Lung (tissue), 12 donors: Measurements from ENCODE around the gene PELI2. TPM values are rescaled to one million over a fixed set of nuclear protein-coding genes. Genes with fewer than 3 reads are reported as not detected.

Experiments
- ATAC-seq: fragments of 200-7000 bp; cut with Tn5 transposase; one replicate; pipeline ENCODE4 v1.9.1; 2020; ENCODE audit warnings: moderate number of reproducible peaks; ENCODE audit not compliant: insufficient read depth, low FRiP score
- DNase-seq, 3 donors: peaks; one replicate each; pipeline ENCODE4 v3.0.0-alpha.2; 2013 to 2017
- H3K27ac ChIP-seq, 2 donors: one replicate each; pipeline ENCODE4 v1.5.1; 2013; ENCODE audit warnings: mild to moderate bottlenecking in 2 of 2, moderate library complexity in 2 of 2, control low read depth in 1 of 2, inconsistent platforms in 1 of 2, low read depth in 1 of 2, low read length in 1 of 2
- H3K27me3 ChIP-seq, 3 donors: one replicate each; pipeline ENCODE4 v1.5.1; 2013; ENCODE audit warnings: low read length in 2 of 3; ENCODE audit not compliant: control insufficient read depth in 3 of 3, insufficient read depth in 3 of 3
- H3K36me3 ChIP-seq, 4 donors: one replicate each; pipeline ENCODE4 v1.5.1; 2013; ENCODE audit warnings: low read length in 4 of 4, mild to moderate bottlenecking in 1 of 4, moderate library complexity in 1 of 4; ENCODE audit not compliant: control insufficient read depth in 4 of 4, insufficient read depth in 4 of 4
- H3K4me1 ChIP-seq, 5 donors: one replicate each; pipeline ENCODE4 v1.5.1; 2013; ENCODE audit warnings: low read length in 5 of 5, mild to moderate bottlenecking in 2 of 5, moderate library complexity in 1 of 5; ENCODE audit not compliant: control insufficient read depth in 5 of 5, insufficient read depth in 5 of 5
- H3K4me3 ChIP-seq: one replicate; pipeline ENCODE4 v1.5.1; 2013; ENCODE audit warnings: mild to moderate bottlenecking, control low read depth, moderate library complexity
- H3K9ac ChIP-seq, 2 donors: one replicate each; pipeline ENCODE4 v1.5.1; 2013; ENCODE audit warnings: low read length in 2 of 2, control low read depth in 1 of 2; ENCODE audit not compliant: insufficient read depth in 1 of 2
- H3K9me3 ChIP-seq, 4 donors: one replicate each; pipeline ENCODE4 v1.5.1; 2013; ENCODE audit warnings: low read length in 3 of 4, mild to moderate bottlenecking in 1 of 4, moderate library complexity in 1 of 4; ENCODE audit not compliant: control insufficient read depth in 4 of 4, insufficient read depth in 3 of 4
- whole genome bisulfite sequencing, 2 donors: extraction: QIAGEN DNeasy Blood & Tissue Kit; methylation state at CpG; one replicate each; pipeline ENCODE4 v1.1.7; 2013; 5-methylcytosine and 5-hydroxymethylcytosine counted together
- polyA plus RNA-seq, 2 donors: library from polyadenylated mRNA; stranded (reverse); fragments of 200-250 nt; gene quantifications; one replicate each; pipeline ENCODE4 v1.2.1, GENCODE V29; 2013
- total RNA-seq, 2 donors: library from RNA; depleted of rRNA in 1 of 2; stranded (reverse); fragments of >200 nt in 1 of 2; gene quantifications; one replicate each; pipeline ENCODE4 v1.2.1, GENCODE V29; 2014 to 2021
- TF ChIP-seq, protein P1 (sequence below): IDR thresholded peaks from 2 replicates; pipeline ENCODE4 v1.5.1; 2012; ENCODE audit warnings: mild to moderate bottlenecking; ENCODE audit errors: control extremely low read depth, extremely low read depth
- donor health status: control.
- donor health status: control.
- donor health status: Bipolar disorder and iron deficiency.
- donor health status: healthy.
- donor health status: DM: yes; HTN: yes; CAD: no.

Gene PELI2
- total and polyA plus RNA-seq, 4 donors: 3.8 to 21.1 (median 8.5) TPM

- ATAC-seq: no peak
- WGBS, 2 donors: 98 to 99% methylated on average over 2 of the region's 2 CpGs
Observed at GRCh38 chr14:56198438-56198837, 80.2 kb downstream of the PELI2 start.

DNA sequence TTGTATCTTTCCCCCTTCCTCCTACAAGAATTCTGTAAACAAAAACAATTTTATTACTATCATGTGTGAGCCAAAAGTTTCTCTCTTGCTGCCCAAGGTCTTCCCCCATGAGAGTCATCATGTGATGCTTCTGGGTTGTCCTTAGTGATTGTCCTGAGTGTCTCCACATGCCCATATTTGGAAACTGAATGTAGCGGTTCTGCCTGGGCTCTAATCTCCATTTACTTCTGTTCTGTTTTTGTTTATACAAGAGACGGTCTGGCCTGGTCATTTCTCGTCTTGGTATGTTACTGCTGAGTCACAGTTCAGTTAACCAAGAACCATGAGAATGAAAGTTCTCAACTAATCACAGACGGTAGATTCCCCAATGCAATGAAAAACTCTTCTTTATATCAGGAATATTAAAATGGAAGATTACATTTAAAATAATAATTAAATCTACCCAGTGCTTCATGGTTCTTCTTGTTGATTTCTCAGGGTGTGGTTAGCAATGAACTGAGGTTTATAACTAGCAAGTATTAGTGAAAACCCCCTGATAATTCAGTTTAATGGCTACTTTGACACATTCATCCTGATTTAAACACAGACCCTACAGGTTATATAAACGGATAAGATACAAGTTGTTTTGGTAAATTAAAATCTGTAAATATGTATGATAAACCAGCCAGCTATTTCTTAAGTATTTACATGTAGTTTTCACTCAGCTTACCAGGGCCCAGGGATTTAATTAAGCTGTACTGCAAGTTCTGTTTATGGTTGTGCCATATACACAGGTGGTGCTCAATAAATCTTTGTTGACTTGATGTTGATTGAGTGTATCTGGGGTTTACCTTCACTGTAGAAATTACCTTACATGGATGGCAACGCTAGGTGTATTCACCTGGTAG lies 81.1 kb downstream of the PELI2 start:
- DNase-seq (peak in 2 of 3 donors; percentile 50), ATAC-seq (no peak)
- 47 to 58% methylated on average over 6 of the region's 6 CpGs for WGBS, 2 donors
- H3K36me3 ChIP-seq: no peaks in the 10 kb centered on the region
- H3K4me1 ChIP-seq: peaks cover 0 to 9% (median 0%) of the 10 kb centered on the region in 5 donors
- no peaks in the 10 kb centered on the region for H3K27me3 ChIP-seq
- no peak overlapping the region for H3K9ac ChIP-seq
- peak overlapping the region in 1 of 2 donors; percentile 33 for H3K27ac ChIP-seq
- H3K9me3 ChIP-seq: no peaks in the 10 kb centered on the region
- TF ChIP-seq, protein P1, sequence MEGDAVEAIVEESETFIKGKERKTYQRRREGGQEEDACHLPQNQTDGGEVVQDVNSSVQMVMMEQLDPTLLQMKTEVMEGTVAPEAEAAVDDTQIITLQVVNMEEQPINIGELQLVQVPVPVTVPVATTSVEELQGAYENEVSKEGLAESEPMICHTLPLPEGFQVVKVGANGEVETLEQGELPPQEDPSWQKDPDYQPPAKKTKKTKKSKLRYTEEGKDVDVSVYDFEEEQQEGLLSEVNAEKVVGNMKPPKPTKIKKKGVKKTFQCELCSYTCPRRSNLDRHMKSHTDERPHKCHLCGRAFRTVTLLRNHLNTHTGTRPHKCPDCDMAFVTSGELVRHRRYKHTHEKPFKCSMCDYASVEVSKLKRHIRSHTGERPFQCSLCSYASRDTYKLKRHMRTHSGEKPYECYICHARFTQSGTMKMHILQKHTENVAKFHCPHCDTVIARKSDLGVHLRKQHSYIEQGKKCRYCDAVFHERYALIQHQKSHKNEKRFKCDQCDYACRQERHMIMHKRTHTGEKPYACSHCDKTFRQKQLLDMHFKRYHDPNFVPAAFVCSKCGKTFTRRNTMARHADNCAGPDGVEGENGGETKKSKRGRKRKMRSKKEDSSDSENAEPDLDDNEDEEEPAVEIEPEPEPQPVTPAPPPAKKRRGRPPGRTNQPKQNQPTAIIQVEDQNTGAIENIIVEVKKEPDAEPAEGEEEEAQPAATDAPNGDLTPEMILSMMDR: no peak
- no peak overlapping the region for H3K4me3 ChIP-seq

More at GRCh38 chr14:56198438-56198837, 80.2 kb downstream of the PELI2 start:
- Histone ChIP-seq H3K36me3 (peaks cover 0 to 2% (median 0%) of the 10 kb centered on the region in 4 donors), H3K4me3 (no peak overlapping the region), H3K4me1 (peaks cover 0 to 11% (median 0%) of the 10 kb centered on the region in 5 donors), H3K27me3 (no peaks in the 10 kb centered on the region), H3K9ac (no peak overlapping the region), H3K9me3 (no peaks in the 10 kb centered on the region), H3K27ac (no peak overlapping the region)
- DNase-seq: no peak
- TF ChIP-seq, protein P1: no peak

DNA sequence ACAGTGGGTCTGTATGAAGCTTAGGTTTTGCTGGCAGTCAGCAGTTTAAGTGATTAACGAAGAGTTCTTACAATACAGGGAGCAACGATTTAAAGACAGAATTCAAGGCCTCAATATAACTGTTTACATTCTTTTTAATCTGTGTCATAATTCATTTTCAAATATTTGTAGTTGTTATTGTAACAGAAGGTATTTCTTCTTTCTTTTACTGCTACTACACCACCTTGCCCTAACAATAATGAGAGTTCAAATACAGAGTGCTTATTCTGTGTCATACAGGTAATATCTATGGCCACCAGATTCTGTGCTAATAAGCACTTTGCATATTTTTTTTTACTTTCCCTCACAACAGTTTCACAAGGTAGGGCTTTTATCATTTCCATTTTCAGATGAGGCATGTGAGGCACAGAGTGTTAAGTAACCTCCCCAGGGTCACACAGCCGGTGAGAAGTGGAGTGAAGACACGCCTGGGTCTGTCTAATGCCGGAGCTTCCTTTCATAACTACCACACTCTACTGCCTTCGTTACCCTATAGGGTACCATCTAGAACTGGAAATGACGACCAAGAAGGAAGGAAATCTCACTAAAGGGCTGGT lies 81.9 kb downstream of the PELI2 start:
- peaks cover 0 to 9% (median 0%) of the 10 kb centered on the region in 5 donors for H3K4me1 ChIP-seq
- peak overlapping the region in 1 of 2 donors; percentile 33 for H3K27ac ChIP-seq
- no peak overlapping the region for H3K4me3 ChIP-seq
- no peak overlapping the region for H3K9ac ChIP-seq
- TF ChIP-seq, protein P1: no peak
- no peaks in the 10 kb centered on the region for H3K27me3 ChIP-seq
- ATAC-seq: no peak
- H3K36me3 ChIP-seq: no peaks in the 10 kb centered on the region
- H3K9me3 ChIP-seq: no peaks in the 10 kb centered on the region
- WGBS, 2 donors: 55 to 75% methylated on average over 7 of the region's 7 CpGs
- no peak for DNase-seq
